Muscle layer of colon (tissue), 2 donors: ENCODE measurements around the gene FAM53C.

ENCODE experiments used
- H3K27ac ChIP-seq: one replicate; pipeline ENCODE4 v1.7.0; 2013; ENCODE audit warnings: low read depth, mild to moderate bottlenecking, low read length, moderate library complexity
- H3K27me3 ChIP-seq, 2 donors: one replicate each; pipeline ENCODE4 v1.7.0; 2013; ENCODE audit warnings: low read length in 2 of 2, mild to moderate bottlenecking in 2 of 2; ENCODE audit not compliant: insufficient read depth in 2 of 2, control insufficient read depth in 1 of 2
- H3K36me3 ChIP-seq: one replicate; pipeline ENCODE4 v1.7.0; 2013; ENCODE audit warnings: mild to moderate bottlenecking, low read length; ENCODE audit not compliant: insufficient read depth
- H3K4me1 ChIP-seq: one replicate; pipeline ENCODE4 v1.7.0; 2013; ENCODE audit warnings: mild to moderate bottlenecking, low read length; ENCODE audit not compliant: insufficient read depth
- H3K4me3 ChIP-seq, 2 donors: one replicate each; pipeline ENCODE4 v1.7.0; 2013; ENCODE audit warnings: low read length in 2 of 2, low read depth in 1 of 2, mild to moderate bottlenecking in 1 of 2, moderate library complexity in 1 of 2
- H3K9ac ChIP-seq: one replicate; pipeline ENCODE4 v1.7.0; 2013; ENCODE audit warnings: low read length
- H3K9me3 ChIP-seq: one replicate; pipeline ENCODE4 v1.7.0; 2013; ENCODE audit warnings: mild to moderate bottlenecking, low read length
- donor health status: abdominal sarcoma.
- donor health status: Adenocarcinoma of cecum.

Gene FAM53C

DNA sequence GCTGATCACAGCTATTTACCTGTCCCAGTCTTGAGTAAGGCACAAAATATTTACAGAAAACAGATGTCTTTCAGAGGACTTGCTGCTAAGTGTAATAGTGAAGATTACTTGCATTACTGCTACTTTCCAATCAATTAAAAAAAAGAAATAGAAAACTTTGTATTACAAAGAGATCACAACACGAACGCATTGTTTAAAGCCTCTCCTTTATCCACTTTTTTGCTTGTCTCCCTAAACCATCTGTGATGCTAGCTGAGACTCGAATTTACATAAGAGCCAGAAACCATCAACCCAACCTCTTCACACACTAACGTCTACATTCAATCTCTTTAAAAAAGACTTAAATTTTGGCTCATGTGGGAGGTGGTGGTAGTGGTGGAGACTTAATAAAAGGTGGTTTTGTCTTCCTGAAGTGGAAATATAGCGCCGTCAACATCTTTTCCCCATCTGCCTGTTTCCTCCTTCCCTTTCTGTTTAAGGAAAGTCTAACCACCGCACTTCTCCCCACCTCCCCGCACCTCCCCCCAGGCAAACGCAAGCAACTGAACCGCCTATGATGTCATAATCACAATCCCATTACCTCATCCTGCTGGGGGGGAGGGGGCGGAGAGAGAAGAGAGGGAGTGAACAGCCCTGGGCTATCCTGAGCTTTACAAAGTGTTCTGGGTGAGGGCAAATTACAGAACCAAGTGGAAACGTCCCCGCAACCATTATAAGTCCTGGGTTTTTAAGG lies 948 bp upstream of the FAM53C start:
- peaks cover 26% of the 10 kb centered on the region for H3K4me1 ChIP-seq
- no peaks in the 10 kb centered on the region for H3K27me3 ChIP-seq
- peak overlapping the region; percentile 89 to 95 for H3K4me3 ChIP-seq
- H3K9ac ChIP-seq, result peak overlapping the region; percentile 97
- peak overlapping the region; percentile 58 for H3K27ac ChIP-seq
- H3K9me3 ChIP-seq, result no peaks in the 10 kb centered on the region
- peaks cover 8% of the 10 kb centered on the region for H3K36me3 ChIP-seq

DNA sequence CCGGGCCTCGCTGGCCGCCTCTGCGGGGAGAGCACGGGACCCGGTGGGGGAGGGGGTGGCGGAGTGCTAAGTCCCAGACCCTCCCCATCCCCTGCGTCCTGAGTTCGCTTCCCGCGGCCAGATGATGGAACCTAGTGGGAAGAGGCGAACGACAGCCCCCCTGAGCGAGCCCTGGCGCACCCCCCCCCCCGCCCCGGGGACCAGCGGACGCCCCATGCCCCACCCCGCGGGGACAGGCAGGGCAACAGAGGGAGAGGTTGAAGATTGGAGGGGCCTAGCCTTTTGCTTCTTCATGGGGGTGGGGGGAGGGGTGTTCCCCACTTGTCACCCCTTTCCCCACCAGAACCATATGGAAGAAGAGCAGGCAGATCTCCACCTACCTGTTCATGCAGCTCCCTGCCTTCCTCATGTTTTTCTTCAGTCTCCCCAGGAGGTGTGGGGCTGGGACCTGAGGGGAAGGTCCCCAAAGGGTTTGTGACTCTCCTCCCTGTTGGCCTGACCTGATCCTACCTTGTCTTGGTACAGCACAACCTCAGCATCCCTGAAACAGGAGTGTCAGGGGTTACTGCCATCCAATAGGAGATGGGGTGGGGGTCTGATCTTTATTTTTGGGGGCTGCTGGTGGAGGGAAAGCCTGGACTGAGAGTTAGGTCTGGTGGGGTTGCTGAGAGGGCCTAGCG lies 485 bp downstream of the FAM53C start:
- Histone ChIP-seq H3K4me3 (peak overlapping the region; percentile 89 to 95), H3K36me3 (peaks cover 10% of the 10 kb centered on the region), H3K9ac (peak overlapping the region; percentile 97), H3K9me3 (no peaks in the 10 kb centered on the region), H3K27me3 (no peaks in the 10 kb centered on the region), H3K27ac (peak overlapping the region; percentile 58), H3K4me1 (peaks cover 21% of the 10 kb centered on the region)

- H3K4me3 ChIP-seq, result peak overlapping the region; percentile 89 to 95
- H3K4me1 ChIP-seq, result peaks cover 21% of the 10 kb centered on the region
- H3K9ac ChIP-seq, result peak overlapping the region; percentile 97
- H3K27ac ChIP-seq, result peak overlapping the region; percentile 58
- H3K36me3 ChIP-seq, result peaks cover 14% of the 10 kb centered on the region
- no peaks in the 10 kb centered on the region for H3K27me3 ChIP-seq
- no peaks in the 10 kb centered on the region for H3K9me3 ChIP-seq
Observed at GRCh38 chr5:138339091-138339456, 1.0 kb downstream of the FAM53C start.

GRCh38 chr5:138339464-138339863 lies 1.4 kb downstream of the FAM53C start:
- Histone ChIP-seq H3K27me3 (no peaks in the 10 kb centered on the region), H3K4me3 (peak overlapping the region in 1 of 2 donors; percentile 89), H3K27ac (peak overlapping the region; percentile 58), H3K9me3 (no peaks in the 10 kb centered on the region), H3K9ac (peak overlapping the region; percentile 97), H3K36me3 (peaks cover 18% of the 10 kb centered on the region), H3K4me1 (peaks cover 21% of the 10 kb centered on the region)

DNA sequence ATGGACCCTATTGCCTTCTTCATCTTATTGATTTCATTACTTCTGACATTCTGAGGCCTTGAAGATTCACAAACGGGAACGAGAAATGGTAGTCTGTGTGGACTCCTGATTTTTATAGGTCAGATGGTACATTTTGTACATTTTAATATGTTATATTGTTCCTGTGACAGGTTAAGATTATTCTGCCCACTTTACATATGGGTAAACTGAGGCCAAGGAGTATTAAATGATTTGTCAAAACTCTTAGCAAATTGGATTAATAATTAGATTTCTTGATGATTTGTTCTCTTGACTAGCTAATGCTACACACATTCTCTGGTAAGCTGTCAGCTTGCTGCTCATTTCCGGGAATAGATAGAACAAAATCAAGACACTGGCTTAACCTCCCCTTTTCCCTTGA lies 1.9 kb downstream of the FAM53C start:
- Histone ChIP-seq H3K9me3 (no peaks in the 10 kb centered on the region), H3K4me1 (peaks cover 21% of the 10 kb centered on the region), H3K9ac (peak overlapping the region; percentile 97), H3K36me3 (peaks cover 22% of the 10 kb centered on the region), H3K27me3 (no peaks in the 10 kb centered on the region), H3K27ac (no peak overlapping the region), H3K4me3 (peak overlapping the region in 1 of 2 donors; percentile 89)

- Histone ChIP-seq H3K4me1 (peaks cover 10% of the 10 kb centered on the region), H3K27ac (no peak overlapping the region), H3K4me3 (no peak overlapping the region), H3K9me3 (no peaks in the 10 kb centered on the region), H3K9ac (no peak overlapping the region), H3K27me3 (no peaks in the 10 kb centered on the region), H3K36me3 (peaks cover 59% of the 10 kb centered on the region)
Observed at GRCh38 chr5:138344887-138345622, 7.0 kb downstream of the FAM53C start.

- Histone ChIP-seq H3K4me3 (no peak overlapping the region), H3K36me3 (peaks cover 51% of the 10 kb centered on the region), H3K9me3 (no peaks in the 10 kb centered on the region), H3K27ac (no peak overlapping the region), H3K4me1 (no peaks in the 10 kb centered on the region), H3K9ac (no peak overlapping the region), H3K27me3 (no peaks in the 10 kb centered on the region)
Observed at GRCh38 chr5:138346889-138347288, 8.8 kb downstream of the FAM53C start.

DNA sequence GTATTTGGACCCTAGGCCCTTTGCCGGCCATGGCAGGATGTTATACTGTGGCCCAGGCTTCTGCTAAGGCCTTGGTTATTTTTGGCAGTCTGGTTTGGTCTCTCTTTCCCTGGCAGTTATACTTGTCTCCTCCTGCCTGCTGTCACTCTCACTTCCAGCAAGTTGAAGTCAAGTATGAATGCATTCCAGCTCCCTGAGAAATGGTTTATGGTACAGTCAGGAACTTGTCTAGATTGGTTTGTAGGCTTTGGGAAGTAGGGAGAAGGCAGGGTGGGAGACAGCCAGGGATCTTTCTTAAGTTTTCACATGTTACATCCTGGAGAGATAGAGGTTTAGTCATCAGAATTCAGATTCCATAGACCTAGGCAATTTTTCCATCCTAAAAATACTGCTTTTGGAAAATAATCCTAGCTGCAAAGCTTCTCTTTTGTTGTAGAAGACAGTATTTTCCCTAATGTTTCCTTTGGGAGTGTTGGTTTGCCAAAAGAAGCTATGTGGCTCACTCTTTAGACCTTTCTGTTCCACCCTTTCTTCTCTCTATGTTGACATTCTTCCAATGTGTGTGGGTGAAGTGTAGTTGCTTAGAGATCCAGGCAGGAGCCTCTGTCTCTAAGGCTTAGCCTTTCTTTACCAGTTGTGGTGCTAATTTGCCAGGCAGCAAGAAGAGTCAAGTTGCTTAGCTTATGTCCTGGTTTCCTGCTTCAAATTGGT lies 11.9 kb downstream of the FAM53C start:
- Histone ChIP-seq H3K9ac (no peak overlapping the region), H3K27me3 (no peaks in the 10 kb centered on the region), H3K9me3 (no peaks in the 10 kb centered on the region), H3K4me3 (no peak overlapping the region), H3K4me1 (peaks cover 13% of the 10 kb centered on the region), H3K27ac (no peak overlapping the region), H3K36me3 (peaks cover 36% of the 10 kb centered on the region)

DNA sequence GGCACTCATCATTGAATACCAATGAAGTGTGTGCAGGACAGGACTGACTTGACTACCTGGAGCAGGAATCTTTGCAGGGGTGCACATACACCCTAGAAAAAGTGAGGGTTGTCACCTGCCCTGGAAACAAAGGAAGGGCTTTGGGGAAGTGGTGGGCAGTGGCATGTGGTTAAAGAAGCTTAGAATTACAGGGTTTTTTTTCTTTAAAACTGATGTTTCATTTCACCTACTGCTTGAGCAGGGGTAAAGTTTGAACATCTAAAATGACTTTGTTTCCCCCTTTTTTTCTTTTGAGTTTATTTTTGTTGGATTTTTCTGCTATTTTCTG lies 12.5 kb downstream of the FAM53C start:
- Histone ChIP-seq H3K4me3 (no peak overlapping the region), H3K4me1 (peaks cover 18% of the 10 kb centered on the region), H3K27me3 (no peaks in the 10 kb centered on the region), H3K36me3 (peaks cover 31% of the 10 kb centered on the region), H3K9ac (no peak overlapping the region), H3K9me3 (no peaks in the 10 kb centered on the region), H3K27ac (no peak overlapping the region)

GRCh38 chr5:138351056-138351455 lies 13.0 kb downstream of the FAM53C start:
- Histone ChIP-seq H3K27me3 (no peaks in the 10 kb centered on the region), H3K9me3 (no peaks in the 10 kb centered on the region), H3K4me1 (peaks cover 24% of the 10 kb centered on the region), H3K9ac (no peak overlapping the region), H3K36me3 (peaks cover 26% of the 10 kb centered on the region), H3K27ac (no peak overlapping the region), H3K4me3 (no peak overlapping the region)

DNA sequence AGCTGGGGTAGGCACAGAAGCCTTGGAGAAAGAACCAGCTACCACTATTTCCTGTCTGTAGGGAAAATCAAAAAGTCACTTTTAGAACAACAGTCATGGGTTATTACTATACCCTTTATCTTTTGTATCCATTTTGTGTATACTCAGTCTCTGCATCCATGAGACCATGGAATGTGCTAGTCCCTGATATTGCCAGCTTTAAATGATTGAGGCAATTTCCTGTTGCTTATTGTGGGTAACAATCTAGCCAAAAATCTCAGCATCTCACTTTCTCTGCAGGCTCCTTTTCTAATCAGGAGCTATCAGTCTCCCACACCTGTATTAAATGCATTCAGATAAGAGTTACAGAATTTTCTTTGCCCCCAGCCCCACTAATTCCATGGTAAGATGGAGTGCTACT lies 13.5 kb downstream of the FAM53C start:
- Histone ChIP-seq H3K9ac (no peak overlapping the region), H3K27me3 (no peaks in the 10 kb centered on the region), H3K9me3 (no peaks in the 10 kb centered on the region), H3K27ac (no peak overlapping the region), H3K4me1 (peaks cover 26% of the 10 kb centered on the region), H3K4me3 (no peak overlapping the region), H3K36me3 (peaks cover 23% of the 10 kb centered on the region)
